ENCODE measurements around the gene SLIT1.

GRCh38 chr10:97010695-97011206 is 175.0 kb downstream of the SLIT1 start:
- no peak for TF ChIP-seq CTCF (conservative IDR thresholded peaks at IDR 0.05; ENCODE audit: low read length)
- TF ChIP-seq EZH2phosphoT487 (IDR thresholded peaks at IDR 0.05; ENCODE audit: borderline replicate concordance, low read depth, low read length) = no peak
